ENCODE measurements around the gene MSMP.

GRCh38 chr9:35771075-35771433, 17.0 kb upstream of the MSMP start:
- no peak for TF ChIP-seq EZH2 (IDR thresholded peaks at IDR 0.05)
- no peak for TF ChIP-seq POLR2AphosphoS5 (IDR thresholded peaks at IDR 0.05; ENCODE audit: borderline replicate concordance, low read depth, low read length)
- no peak for TF ChIP-seq FOXP2 (optimal IDR thresholded peaks at IDR 0.05; ENCODE audit: control extremely low read depth, extremely low read length, insufficient read depth)

All from SK-N-MC (cell line).